HG02840 (cell line): ENCODE results near the gene LDAH.
A peak's percentile ranks its signal among the peaks of the same experiment; 100 is the strongest.

ENCODE experiments used
- ATAC-seq: cut with Tn5 transposase; IDR thresholded peaks from one replicate; pipeline ENCODE4 v1.9.1; 2021; ENCODE audit warnings: mild to moderate bottlenecking, moderate library complexity, moderate number of reproducible peaks; ENCODE audit not compliant: unreplicated experiment, low FRiP score

The LDAH gene

GRCh38 chr2:20689428-20690264, 133.3 kb downstream of the LDAH start:
- no peak for ATAC-seq

- ATAC-seq: no peak
Measured at GRCh38 chr2:20687260-20687832, 135.6 kb downstream of the LDAH start.

- ATAC-seq: no peak
Measured at GRCh38 chr2:20684581-20685063, 138.3 kb downstream of the LDAH start.

DNA sequence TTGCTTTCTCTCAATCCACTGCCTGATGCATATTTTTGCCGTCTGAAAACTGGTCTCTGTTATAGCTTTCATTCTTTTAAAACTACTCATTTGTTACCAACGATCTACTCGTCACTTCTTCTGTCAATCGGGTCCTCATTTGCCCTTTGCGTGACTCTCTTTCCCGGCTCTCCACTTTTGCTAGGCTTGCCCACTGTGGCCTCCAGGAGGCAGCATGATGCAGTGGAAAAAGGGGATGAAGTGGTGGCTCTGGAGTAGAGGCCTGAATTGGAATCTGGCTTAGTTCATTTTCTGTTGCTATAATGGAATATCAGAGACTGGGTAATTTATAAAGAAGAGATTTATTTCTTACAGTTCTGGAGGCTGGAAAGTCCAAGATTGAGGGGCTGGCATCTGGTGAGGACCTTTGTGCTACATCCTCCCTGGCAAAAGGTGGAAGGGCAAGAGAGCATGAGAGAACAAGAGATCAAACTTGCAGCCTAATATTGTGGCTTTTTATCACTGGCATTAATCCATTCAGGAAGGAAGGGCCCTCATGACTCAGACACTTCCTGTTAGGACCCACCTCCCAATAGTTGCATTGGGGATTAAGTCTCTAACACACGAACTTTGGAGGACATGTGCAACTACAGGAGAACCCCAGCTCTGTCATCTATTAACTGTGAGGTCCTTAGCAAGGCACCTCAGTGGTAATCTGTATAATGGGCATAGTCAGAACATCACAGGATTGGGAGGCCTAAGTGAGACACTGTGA, 140.6 kb downstream of the LDAH start:
- ATAC-seq: no peak

- ATAC-seq: no peak
Measured at GRCh38 chr2:20680744-20681375, 142.0 kb downstream of the LDAH start.

DNA sequence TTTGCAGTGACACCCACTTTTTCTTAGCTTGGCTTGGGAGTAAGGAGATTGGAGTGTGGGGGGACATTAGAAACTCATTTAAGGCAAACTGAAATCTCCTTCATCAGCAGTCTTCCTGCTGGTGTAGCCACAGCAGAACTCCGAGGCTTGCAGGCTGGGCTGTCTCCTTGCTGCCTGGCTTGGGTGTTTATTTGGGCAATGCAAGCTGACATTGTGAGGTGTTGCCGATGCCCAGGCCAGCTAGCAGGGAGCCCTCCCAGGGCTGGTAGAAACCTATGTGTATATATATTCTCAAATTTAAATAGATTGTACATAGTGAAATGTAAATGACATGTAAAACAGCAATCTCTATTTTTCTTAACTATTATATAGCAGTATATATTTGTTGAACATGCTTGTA, 144.1 kb downstream of the LDAH start:
- ATAC-seq: no peak

- no peak for ATAC-seq
Measured at GRCh38 chr2:20678086-20678395, 144.9 kb downstream of the LDAH start.

- ATAC-seq: peak; percentile 42
Measured at GRCh38 chr2:20677301-20678085, 145.4 kb downstream of the LDAH start.

DNA sequence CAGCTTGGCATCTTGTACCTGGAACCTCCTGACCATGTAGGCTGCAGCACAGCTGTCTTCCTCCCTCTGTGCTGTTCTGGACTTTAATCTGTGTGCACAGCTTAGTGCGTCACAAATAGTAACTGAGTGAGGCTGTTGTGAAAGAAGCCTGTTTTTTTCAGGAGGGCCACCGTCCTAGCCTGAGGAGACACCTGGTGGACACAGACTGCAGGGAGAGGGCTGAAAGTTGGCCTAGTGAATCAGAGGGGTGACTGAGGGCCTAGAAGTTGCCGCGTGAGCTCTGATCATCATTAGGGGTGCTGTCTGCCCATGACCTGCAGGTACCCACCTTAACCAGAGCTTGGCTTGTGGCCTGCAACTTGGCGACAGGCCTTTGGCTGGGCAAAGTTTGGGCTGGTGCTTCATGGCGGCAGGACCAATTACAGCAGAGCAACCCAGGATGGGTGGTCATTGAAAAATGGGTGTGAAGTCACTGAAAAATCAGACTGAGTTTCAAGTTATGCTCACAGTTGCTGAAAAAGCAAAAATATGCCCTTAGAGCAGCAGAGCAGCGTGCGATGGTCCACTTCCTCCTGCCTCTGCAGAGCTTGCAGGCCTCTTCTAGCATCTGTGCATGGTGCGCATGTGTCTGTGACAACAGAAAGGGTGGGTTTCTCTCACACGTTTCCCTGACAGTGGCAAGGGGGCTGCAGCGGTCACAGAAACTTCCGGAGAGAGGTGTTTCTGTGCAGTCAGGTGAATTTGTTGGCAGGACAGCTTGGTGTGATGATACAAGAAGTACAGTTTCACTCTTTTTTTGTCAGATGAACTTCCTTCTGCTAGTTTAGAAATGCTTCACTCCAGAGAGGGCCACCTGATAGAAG, 146.3 kb downstream of the LDAH start:
- peak; percentile 48 for ATAC-seq

DNA sequence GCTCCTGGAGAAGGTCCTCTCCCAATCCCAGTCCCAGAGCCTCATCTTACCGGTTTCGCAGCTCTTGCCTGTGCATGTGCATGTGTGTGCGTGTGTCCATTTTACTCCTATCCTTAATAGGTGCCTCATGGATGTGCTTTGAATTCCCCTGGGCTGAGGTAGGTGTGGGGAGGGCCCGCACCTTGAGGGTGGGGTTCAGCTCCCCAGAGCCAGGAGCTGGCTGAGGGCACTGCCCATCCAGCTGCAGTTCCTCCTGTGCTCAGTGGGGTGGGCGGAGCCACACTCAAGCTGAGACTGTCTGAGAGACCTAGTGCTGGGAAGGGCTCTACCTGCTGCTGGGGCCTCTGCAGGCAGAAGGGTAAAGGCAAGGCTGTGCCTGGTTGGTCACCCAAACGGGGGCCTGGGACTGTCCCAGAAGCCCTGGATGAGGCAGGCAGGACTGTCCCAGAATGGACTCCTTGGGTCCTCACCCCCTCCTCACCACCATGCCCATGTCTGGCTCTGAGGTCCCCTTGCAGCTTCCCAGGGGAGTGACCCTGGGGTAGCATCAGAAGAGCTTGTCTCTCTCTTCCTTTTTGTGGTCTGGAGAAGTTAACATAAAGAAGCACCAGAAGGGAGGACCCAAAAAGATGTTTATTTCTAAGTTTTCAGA, 147.1 kb downstream of the LDAH start:
- ATAC-seq: peak; percentile 62

GRCh38 chr2:20674974-20675679, 147.8 kb downstream of the LDAH start:
- no peak for ATAC-seq

DNA sequence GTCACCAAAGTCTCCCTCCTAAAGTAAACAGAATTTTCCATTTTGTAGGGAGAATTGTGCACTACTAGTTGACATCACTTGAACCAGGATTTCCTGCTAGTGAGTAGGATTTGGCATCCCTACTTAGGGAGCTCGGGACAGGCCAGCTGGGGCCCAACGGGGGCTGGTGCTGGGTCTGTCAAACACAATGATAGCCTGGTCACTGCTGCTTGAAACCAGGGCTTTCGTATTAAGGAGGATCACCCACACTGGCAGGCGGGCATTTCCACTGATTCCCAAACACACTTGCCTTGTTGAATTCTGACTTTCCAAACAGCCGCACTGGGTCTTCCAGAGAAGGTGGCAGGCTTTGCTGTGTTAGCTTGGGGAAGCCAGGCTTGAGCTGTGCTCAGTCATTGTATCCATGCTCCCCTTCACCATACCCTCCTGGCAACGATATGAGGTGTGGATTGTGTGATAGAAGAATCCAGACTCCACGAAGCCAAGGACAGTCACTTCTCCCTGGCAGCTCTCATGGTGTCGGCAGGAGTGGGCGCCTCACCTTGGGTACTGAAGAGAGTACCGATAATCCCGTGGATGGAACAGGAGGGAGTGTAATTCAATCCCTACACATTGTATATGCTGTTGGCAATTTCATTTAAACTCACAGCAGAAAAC, 148.5 kb downstream of the LDAH start:
- no peak for ATAC-seq

GRCh38 chr2:20673686-20674308, 149.1 kb downstream of the LDAH start:
- no peak for ATAC-seq

GRCh38 chr2:20672201-20672951, 150.5 kb downstream of the LDAH start:
- no peak for ATAC-seq

DNA sequence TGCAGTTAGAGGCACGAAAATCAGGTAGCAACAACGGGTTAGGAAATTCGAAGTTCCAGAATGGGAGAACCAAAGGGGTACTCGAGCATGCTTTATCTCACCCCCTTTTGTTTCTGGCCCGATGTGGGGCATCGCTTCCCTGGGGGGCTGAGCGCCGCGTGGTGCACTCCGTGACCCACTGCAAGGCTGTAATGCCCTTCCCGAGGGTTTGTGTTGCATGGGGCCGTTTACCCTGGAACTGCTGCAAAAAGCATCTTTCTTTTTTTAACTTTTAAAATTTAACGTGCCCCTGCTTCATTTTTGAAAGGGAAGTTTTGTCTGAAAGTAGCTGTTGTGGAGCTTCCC, 151.2 kb downstream of the LDAH start:
- ATAC-seq: no peak

GRCh38 chr2:20671036-20671735, 151.7 kb downstream of the LDAH start:
- no peak for ATAC-seq
